Fibroblast of pulmonary artery (primary cell): ENCODE results near the gene SP8.

Experiments
- DNase-seq: peaks from one replicate; pipeline ENCODE4 v3.0.0-alpha.2; 2010; ENCODE audit warnings: low read depth
- H3K4me3 ChIP-seq: replicated peaks from 2 replicates; pipeline ENCODE4 v1.5.1; 2011; ENCODE audit warnings: low read depth, mild to moderate bottlenecking, control low read depth, low read length, moderate library complexity
- CTCF ChIP-seq: IDR thresholded peaks from 2 replicates; pipeline ENCODE4 v1.5.1; 2011; ENCODE audit warnings: mild to moderate bottlenecking, control low read depth, low read length, inconsistent platforms; ENCODE audit errors: missing control alignments

SP8 gene

GRCh38 chr7:20783700-20784387 is 2.8 kb downstream of the SP8 start:
- no peak for DNase-seq
- no peak for TF ChIP-seq CTCF
- peak overlapping the region; percentile 12 for H3K4me3 ChIP-seq

DNA sequence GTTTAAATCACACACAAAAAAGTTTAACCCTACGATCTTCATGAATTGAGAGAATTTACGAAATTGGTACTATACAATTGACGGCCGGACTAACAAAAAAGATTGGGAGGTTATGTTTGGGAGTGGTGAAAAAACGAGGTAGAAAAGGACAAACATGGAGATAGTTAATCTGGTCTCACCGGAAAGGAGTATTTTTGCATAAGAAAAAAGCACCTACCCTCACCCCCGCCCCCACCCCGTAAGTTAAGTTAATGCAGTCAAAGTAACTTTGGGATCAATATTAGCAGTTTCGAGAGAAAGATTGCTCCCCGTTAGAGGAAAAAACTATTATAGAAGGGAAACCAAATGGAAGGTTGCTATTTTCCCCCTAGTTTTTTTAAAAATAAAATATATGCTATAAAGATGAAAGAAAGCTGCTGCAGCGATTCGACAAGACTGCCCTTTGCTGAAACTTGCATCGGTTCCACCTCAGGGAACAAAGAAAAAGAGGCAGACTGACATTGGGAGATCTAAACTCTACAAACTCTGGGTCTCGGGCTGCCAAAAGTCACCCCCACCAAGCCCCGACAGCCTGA is 3.5 kb downstream of the SP8 start:
- H3K4me3 ChIP-seq, result no peak overlapping the region
- TF ChIP-seq CTCF, result no peak
- no peak for DNase-seq

GRCh38 chr7:20779041-20779440 is 7.6 kb downstream of the SP8 start:
- no peak for DNase-seq

GRCh38 chr7:20778063-20778721 is 8.5 kb downstream of the SP8 start:
- H3K4me3 ChIP-seq, result peak overlapping the region; percentile 38
- TF ChIP-seq CTCF, result peak; percentile 30
- peak; percentile 35 for DNase-seq

More at GRCh38 chr7:20779041-20779440, 7.6 kb downstream of the SP8 start:
- TF ChIP-seq CTCF, result no peak
- no peak overlapping the region for H3K4me3 ChIP-seq

DNA sequence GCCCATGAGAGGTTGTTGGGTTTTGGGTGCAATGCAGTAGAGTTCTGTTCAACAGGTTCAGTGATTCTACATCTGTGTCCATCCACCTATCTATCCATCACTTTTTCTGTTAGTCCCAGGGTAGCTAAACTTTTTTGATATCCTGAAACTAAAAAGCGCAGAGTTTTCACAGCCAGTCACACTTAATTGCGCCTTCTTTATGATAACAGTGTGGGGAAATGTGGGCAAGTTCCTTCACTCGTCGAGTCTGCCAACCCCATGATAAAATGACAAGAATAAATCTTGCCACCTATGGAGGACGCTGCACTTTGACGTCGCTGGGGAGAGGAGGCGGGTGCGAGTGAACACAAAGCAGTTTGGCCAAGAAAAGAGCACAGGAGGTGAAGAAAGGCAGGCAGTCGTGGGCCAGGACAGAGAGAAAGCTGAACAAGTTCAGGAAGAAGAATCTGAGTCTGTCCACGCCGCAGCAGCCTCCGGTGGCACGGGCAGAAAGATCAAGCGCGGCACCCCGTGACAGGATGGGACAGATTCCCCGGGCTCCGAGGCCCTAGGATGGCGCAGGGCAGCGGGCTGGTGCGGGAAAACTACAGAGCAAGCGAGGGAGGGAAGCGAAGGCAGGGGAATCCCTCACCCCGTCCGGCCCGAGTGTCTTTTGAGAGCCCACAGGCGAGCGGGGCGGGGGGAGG is 9.2 kb downstream of the SP8 start:
- DNase-seq, result no peak
- no peak for TF ChIP-seq CTCF
- no peak overlapping the region for H3K4me3 ChIP-seq

DNA sequence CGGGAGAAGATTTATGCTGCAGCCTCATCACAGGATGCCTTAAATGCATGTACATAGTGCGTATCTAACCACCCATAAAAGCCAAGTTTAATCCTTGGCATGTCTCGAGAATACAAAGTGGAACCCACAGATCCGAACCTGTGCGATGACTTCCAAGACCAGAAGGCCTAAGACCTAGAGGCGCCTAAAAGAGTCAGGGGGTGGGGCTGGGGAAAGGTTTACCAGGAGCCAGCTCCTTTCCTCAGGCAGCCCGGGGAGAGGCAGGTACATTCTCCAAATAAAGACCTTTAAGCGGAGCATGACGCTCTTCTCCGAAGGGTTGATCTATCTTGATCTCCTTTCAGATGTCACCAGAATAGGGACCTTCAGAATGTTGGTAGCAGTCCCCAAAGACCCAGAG is 9.7 kb downstream of the SP8 start:
- TF ChIP-seq CTCF, result no peak
- DNase-seq, result no peak
- H3K4me3 ChIP-seq, result no peak overlapping the region
